Activated B cell treated with CpG ODN at 0.5 μM for 24 hours (primary cell): ENCODE results near the gene FHIT. TPM values are rescaled to one million over a fixed set of nuclear protein-coding genes. Genes with fewer than 3 reads are reported as not detected.
"Not testable (repeated sequence)": the region's sequence is repeated elsewhere in the genome, so short reads cannot be mapped to it uniquely, and the experiment has no call there.

Experiments used
- ATAC-seq: fragments of 200-7000 bp; cut with Tn5 transposase; one replicate; pipeline ENCODE4 v1.10.0; 2021; ENCODE audit warnings: low read depth, mild to moderate bottlenecking, moderate library complexity
- CTCF ChIA-PET: fragments of 350-600 bp; sonication (Branson Sonifier 250); formaldehyde crosslinking; loops from one replicate; lab custom pipeline; 2021; ENCODE audit warnings: antibody characterized with exemption; lab: Charles Lee
- POLR2A ChIA-PET: fragments of 350-600 bp; sonication (Branson Sonifier 250); formaldehyde crosslinking; loops from one replicate; lab custom pipeline; 2021; ENCODE audit warnings: antibody characterized with exemption; lab: Charles Lee
- DNase-seq: peaks from one replicate; pipeline ENCODE4 v3.0.0; 2022
- H3K27ac Mint-ChIP-seq: one replicate; pipeline ENCODE4 v1.8.0; 2020; ENCODE audit warnings: mixed read lengths
- H3K27me3 Mint-ChIP-seq: one replicate; pipeline ENCODE4 v1.8.0; 2021; ENCODE audit warnings: mixed read lengths
- H3K36me3 Mint-ChIP-seq: one replicate; pipeline ENCODE4 v1.8.0; 2021; ENCODE audit warnings: low read depth, mixed read lengths
- H3K4me1 Mint-ChIP-seq: one replicate; pipeline ENCODE4 v1.8.0; 2021; ENCODE audit warnings: mixed read lengths
- H3K4me3 Mint-ChIP-seq: one replicate; pipeline ENCODE4 v1.8.0; 2020; ENCODE audit warnings: mild to moderate bottlenecking, mixed read lengths
- H3K9me3 Mint-ChIP-seq: one replicate; pipeline ENCODE4 v1.8.0; 2020; ENCODE audit warnings: mixed read lengths
- CTCF ChIP-seq: fragments of 200-600 bp; IDR thresholded peaks from one replicate; pipeline ENCODE4 v1.8.0; 2022; ENCODE audit warnings: antibody characterized with exemption, mild to moderate bottlenecking
- intact Hi-C: fragments of 100-400 bp; cut with micrococcal nuclease; formaldehyde crosslinking; loops from one replicate; pipeline ENCODE4 v1.15.1; 2024
- total RNA-seq: library from RNA; stranded (reverse); gene quantifications from 2 replicates; pipeline ENCODE4 v1.2.3, GENCODE V29; 2022

FHIT gene
- total RNA-seq, 1 donor from 2014 or later = 5.5 TPM

- no peaks in the 10 kb centered on the region for H3K9me3 Mint-ChIP-seq
- DNase-seq (no peak), ATAC-seq (no peak)
- TF ChIP-seq CTCF = no peak
- CTCF ChIA-PET = no interaction called here
- no peaks in the 10 kb centered on the region for H3K4me1 Mint-ChIP-seq
- H3K36me3 Mint-ChIP-seq = no peaks in the 10 kb centered on the region
- intact Hi-C loops = no loop called here
- H3K27me3 Mint-ChIP-seq = no peaks in the 10 kb centered on the region
- no peak overlapping the region for H3K4me3 Mint-ChIP-seq
- H3K27ac Mint-ChIP-seq = no peak overlapping the region
- POLR2A ChIA-PET = no interaction called here
Measured at GRCh38 chr3:61224823-61225222, 26.4 kb downstream of the FHIT start.

GRCh38 chr3:61223451-61223850, 27.8 kb downstream of the FHIT start:
- POLR2A ChIA-PET = no interaction called here

GRCh38 chr3:61222467-61222866, 28.8 kb downstream of the FHIT start:
- no peaks in the 10 kb centered on the region for H3K27me3 Mint-ChIP-seq

More at GRCh38 chr3:61223451-61223850, 27.8 kb downstream of the FHIT start:
- Mint-ChIP-seq H3K27ac (no peak overlapping the region), H3K9me3 (no peaks in the 10 kb centered on the region), H3K4me3 (no peak overlapping the region), H3K4me1 (no peaks in the 10 kb centered on the region), H3K36me3 (no peaks in the 10 kb centered on the region), H3K27me3 (no peaks in the 10 kb centered on the region)
- TF ChIP-seq CTCF = no peak
- CTCF ChIA-PET = no interaction called here
- intact Hi-C loops = no loop called here
- DNase-seq (no peak), ATAC-seq (no peak)

GRCh38 chr3:61221759-61222362, 29.4 kb downstream of the FHIT start:
- POLR2A ChIA-PET = no interaction called here

More at GRCh38 chr3:61222467-61222866, 28.8 kb downstream of the FHIT start:
- ATAC-seq = no peak
- intact Hi-C loops = no loop called here
- Mint-ChIP-seq H3K9me3 (no peaks in the 10 kb centered on the region), H3K36me3 (no peaks in the 10 kb centered on the region), H3K4me3 (no peak overlapping the region), H3K27ac (no peak overlapping the region), H3K4me1 (no peaks in the 10 kb centered on the region)
- CTCF ChIA-PET = no interaction called here
- POLR2A ChIA-PET = no interaction called here
- DNase-seq = no peak
- no peak for TF ChIP-seq CTCF

GRCh38 chr3:61218504-61218903, 32.7 kb downstream of the FHIT start:
- Mint-ChIP-seq H3K9me3 (peaks cover 4% of the 10 kb centered on the region), H3K4me1 (no peaks in the 10 kb centered on the region), H3K27me3 (no peaks in the 10 kb centered on the region), H3K27ac (no peak overlapping the region), H3K36me3 (no peaks in the 10 kb centered on the region), H3K4me3 (no peak overlapping the region)
- POLR2A ChIA-PET = no interaction called here
- DNase-seq = no peak
- CTCF ChIA-PET = no interaction called here
- ATAC-seq = no peak
- intact Hi-C loops = no loop called here
- no peak for TF ChIP-seq CTCF

More at GRCh38 chr3:61221759-61222362, 29.4 kb downstream of the FHIT start:
- ATAC-seq (no peak), DNase-seq (no peak)
- no peaks in the 10 kb centered on the region for H3K4me1 Mint-ChIP-seq
- TF ChIP-seq CTCF = no peak
- H3K27me3 Mint-ChIP-seq = no peaks in the 10 kb centered on the region
- intact Hi-C loops = no loop called here
- peaks cover 4% of the 10 kb centered on the region for H3K9me3 Mint-ChIP-seq
- CTCF ChIA-PET = no interaction called here
- no peak overlapping the region for H3K4me3 Mint-ChIP-seq
- H3K27ac Mint-ChIP-seq = no peak overlapping the region
- H3K36me3 Mint-ChIP-seq = no peaks in the 10 kb centered on the region

- H3K27me3 Mint-ChIP-seq, H3K4me3 Mint-ChIP-seq, H3K4me1 Mint-ChIP-seq, DNase-seq, H3K36me3 Mint-ChIP-seq, POLR2A ChIA-PET, ATAC-seq, H3K27ac Mint-ChIP-seq, CTCF ChIA-PET, H3K9me3 Mint-ChIP-seq, intact Hi-C loops: not testable (repeated sequence)
Measured at GRCh38 chr3:61216171-61216570, 35.1 kb downstream of the FHIT start.
